ENCODE measurements around the gene MCRIP1. TPM values are rescaled to one million over a fixed set of nuclear protein-coding genes. Genes with fewer than 3 reads are reported as not detected.
A peak's percentile ranks its signal among the peaks of the same experiment; 100 is the strongest.

The MCRIP1 gene
- total and polyA plus RNA-seq, 2 of the 13 experiments (the other 11 are each of a cell fraction or from before 2014, with no cell fraction given), result 79.7 to 84.9 TPM

DNA sequence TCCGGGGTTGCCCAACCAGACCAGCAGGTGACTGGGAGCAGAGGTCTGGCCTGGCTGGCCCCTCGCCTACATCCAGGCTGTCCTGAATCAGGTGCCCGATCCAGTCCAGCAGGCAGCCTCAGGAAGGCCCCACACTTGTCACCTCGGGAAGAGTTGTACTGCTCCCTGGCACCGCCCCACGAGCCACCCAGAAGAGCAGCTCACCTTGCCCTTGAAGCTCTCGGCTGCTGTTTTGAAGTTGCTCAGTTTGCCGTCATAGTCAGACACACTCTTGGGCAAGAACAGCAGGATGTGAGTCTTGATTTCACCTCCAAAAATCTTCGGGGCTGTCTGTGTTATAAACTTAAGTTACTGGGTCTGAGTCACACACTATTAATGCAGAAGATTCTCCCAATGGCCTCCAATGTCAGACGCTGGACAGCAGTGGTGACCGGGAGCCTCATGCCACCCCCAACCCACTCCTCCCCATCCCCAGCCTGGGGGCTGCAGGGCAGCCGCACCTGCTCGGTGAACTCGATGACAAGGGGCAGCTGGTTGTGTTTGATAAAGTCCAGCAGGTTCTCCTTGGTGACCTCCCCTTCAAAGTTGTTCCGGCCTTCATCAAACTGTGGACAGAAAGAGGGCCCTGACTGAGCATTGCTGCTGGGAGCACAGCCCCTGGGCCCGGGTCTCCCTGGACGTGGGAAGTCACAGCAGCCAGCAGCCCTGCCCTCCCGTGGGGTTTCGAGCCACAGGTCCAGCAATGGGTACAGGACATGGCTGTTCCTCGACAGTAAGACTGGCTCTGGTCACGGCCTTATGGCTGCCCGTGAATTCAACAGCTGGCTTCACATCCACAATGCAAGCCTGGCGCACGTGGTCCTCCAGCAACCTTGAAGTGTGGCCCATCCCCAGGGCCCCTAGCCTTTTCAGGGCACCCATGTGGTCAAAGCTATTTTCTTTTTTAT lies 13.9 kb upstream of the MCRIP1 start:
- no peaks in the 10 kb centered on the region for H3K9me3 ChIP-seq (ENCODE audit: low read length)
- no TSS peak for BruUV-seq (replicated peaks)
- in situ Hi-C loops (cut with HindIII; ENCODE audit: extremely low pct_ligation_motif_present, low pct_unique_long_range_greater_than_20kb), result no loop called here
- ChIA-PET POLR2A (interaction anchor here (1.2 kb wide), 1 partner anchor 14 kb away, joined by 4 read pairs; the partner anchor contains the start of gene MCRIP1), CTCF (ENCODE audit: low intra/inter-chr PET ratio, low total read pairs) (no interaction called here)
- FAIRE-seq, result no peak
- ATAC-seq, result peak; percentile 2
- no peaks in the 10 kb centered on the region for H3K79me2 ChIP-seq (ENCODE audit: insufficient read depth, low read length)
- peaks cover 6% of the 10 kb centered on the region; the same call in 1 of the 2 replicates for H4K20me1 ChIP-seq (ENCODE audit: insufficient read depth, low read length)
- no peak overlapping the region for H3K4me3 ChIP-seq (replicated peaks in 1 of 3; ENCODE audit: insufficient read depth in 1 of 3, low read depth in 2 of 3, low read length in 3 of 3)
- H3K27ac ChIP-seq (ENCODE audit: extremely low read length, insufficient read depth, low read length), result no peak overlapping the region
- intact Hi-C loops (cut with micrococcal nuclease; ENCODE audit: unreplicated experiment), result no loop called here
- no peak overlapping the region for H3K4me2 ChIP-seq (ENCODE audit: low read depth, low read length)
- peaks cover 45 to 73% of the 10 kb centered on the region in 2 experiments for H3K36me3 ChIP-seq (replicated peaks in 1 of 2; ENCODE audit: control insufficient read depth in 1 of 2, insufficient read depth in 2 of 2, low read length in 2 of 2)
- WGBS (ENCODE audit: low lambda C conversion rate), result 92% methylated on average over 20 of the region's 24 CpGs
- no peaks in the 10 kb centered on the region; the same call in 1 of the 2 replicates for H3K4me1 ChIP-seq (ENCODE audit: insufficient read depth, low read length)
- H3K27me3 ChIP-seq (ENCODE audit: control insufficient read depth in 1 of 2, insufficient read depth in 2 of 2, low read length in 2 of 2), result no peaks in the 10 kb centered on the region
- DNase-seq (ENCODE audit: low spot score), result no peak
- H3K9ac ChIP-seq (ENCODE audit: insufficient read depth, low read depth, low read length), result no peak overlapping the region
- TF ChIP-seq ZSCAN29 (CRISPR knock-in tag; conservative IDR thresholded peaks at IDR 0.05) (no peak), ZSCAN31 (CRISPR knock-in tag; IDR thresholded peaks at IDR 0.05; ENCODE audit: low read depth) (no peak), ZNF768 (CRISPR knock-in tag; IDR thresholded peaks at IDR 0.05) (peak; percentile 29; the same call in 1 of the 2 replicates), HNRNPLL (IDR thresholded peaks at IDR 0.05; ENCODE audit: low read depth, low read length, poor library complexity, severe bottlenecking) (peak; percentile 12), RBFOX2 (IDR thresholded peaks at IDR 0.05; ENCODE audit: low read depth, low read length) (peak; percentile 60), AGO2 (optimal IDR thresholded peaks at IDR 0.05; ENCODE audit: low read depth, low read length) (peak; percentile 89), POLR2AphosphoS5 (IDR thresholded peaks at IDR 0.05; ENCODE audit: low read depth, low read length) (peak; percentile 28; the same call in 1 of the 2 replicates), MAFG (CRISPR knock-in tag; IDR thresholded peaks at IDR 0.05) (no peak), RAD21 (CRISPR knock-in tag; IDR thresholded peaks at IDR 0.05) (peak; percentile 21; the same call in 1 of the 2 replicates), RBM39 (IDR thresholded peaks at IDR 0.05; ENCODE audit: low read depth, low read length, poor library complexity, severe bottlenecking) (peak; percentile 20), POLR2A (IDR thresholded peaks at IDR 0.05; ENCODE audit: insufficient read depth in 1 of 2, low read depth in 2 of 2, low read length in 2 of 2) (peak; percentile 18 to 56; a peak in 3 of 4 replicates), ZC3H4 (CRISPR knock-in tag; IDR thresholded peaks at IDR 0.05; ENCODE audit: borderline replicate concordance) (peak; percentile 52; the same call in 1 of the 2 replicates), RBM22 (optimal IDR thresholded peaks at IDR 0.05; ENCODE audit: low read length) (peak; percentile 80), ZSCAN21 (CRISPR knock-in tag; IDR thresholded peaks at IDR 0.05; ENCODE audit: borderline replicate concordance) (no peak)
- no peak overlapping the region for H2AFZ ChIP-seq (ENCODE audit: low read length)
